DMS 273 treated with DMSO at 0.1 percent for 48 hours (cell line): Measurements from ENCODE around the gene CTNS.
"Not testable (repeated sequence)": the region's sequence is repeated elsewhere in the genome, so short reads cannot be mapped to it uniquely, and the experiment has no call there.

Experiments used
- DNase-seq: peaks from one replicate; lab custom pipeline; 2025; lab: John Stamatoyannopoulos, UW

The CTNS gene

DNA sequence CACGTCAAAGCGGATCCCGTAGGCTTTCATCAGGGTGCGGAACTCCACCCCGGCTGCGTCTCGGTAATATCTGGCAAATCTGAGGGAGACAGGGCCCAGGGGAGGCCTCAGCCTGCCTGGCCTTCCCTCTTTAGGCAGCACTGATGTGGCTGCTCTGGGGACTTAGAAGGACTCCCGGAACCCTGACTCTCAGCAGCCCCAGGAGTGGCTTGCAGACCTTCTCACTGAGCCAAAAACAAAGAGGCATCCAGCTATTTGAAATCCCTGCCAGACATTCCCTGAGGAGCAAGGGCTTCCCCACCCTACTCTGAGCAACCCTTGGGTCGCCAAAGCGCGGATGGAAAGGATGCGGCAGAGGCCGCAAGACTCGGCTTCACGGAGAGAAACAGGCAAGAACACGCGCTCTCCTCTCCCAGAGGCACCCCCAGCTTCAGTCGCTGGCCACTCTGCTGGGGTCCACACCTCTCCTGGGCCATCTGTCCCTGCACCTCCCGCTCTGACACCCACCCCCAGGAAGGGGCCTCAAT, 51.5 kb downstream of the CTNS start:
- no peak for DNase-seq

GRCh38 chr17:3688852-3689261, 52.3 kb downstream of the CTNS start:
- no peak for DNase-seq

GRCh38 chr17:3689262-3690093, 52.9 kb downstream of the CTNS start:
- no peak for DNase-seq

DNA sequence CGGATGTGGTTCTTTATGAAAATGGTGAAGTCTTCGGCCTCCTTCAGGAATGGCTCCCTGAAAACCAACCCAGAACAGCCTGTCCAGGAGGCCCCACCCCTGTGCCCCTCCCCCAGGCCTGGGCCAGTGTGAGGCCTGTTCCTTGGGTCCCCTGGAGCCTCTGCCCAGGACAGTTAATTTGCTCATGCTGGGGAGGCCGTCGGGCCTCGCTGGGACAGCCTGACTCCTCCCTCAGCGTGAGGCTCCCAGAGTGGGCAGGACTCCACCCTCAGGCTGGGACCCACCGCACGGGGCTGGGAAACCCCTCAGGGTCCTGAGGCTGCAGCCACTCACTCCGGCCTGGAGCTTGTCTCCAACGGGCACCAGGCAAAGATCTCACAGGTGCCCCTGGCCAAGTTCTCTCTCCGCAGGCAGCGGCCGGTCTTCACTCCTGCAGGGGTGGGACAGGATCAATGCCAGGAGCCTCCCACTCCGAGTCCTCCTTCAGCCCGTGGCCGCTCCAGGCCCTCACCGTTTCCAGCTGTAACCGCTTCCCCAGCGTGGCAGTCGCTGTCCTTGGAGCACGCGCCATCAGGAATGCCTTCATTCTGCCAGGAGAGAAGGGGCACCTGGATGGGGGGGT, 53.6 kb downstream of the CTNS start:
- no peak for DNase-seq

GRCh38 chr17:3691617-3692067, 55.1 kb downstream of the CTNS start:
- no peak for DNase-seq

- DNase-seq, result no peak
Observed at GRCh38 chr17:3692346-3692745, 55.8 kb downstream of the CTNS start.

- no peak for DNase-seq
Observed at GRCh38 chr17:3693141-3693540, 56.6 kb downstream of the CTNS start.

- DNase-seq, result no peak
Observed at GRCh38 chr17:3693829-3694231, 57.3 kb downstream of the CTNS start.

GRCh38 chr17:3695129-3695722, 58.7 kb downstream of the CTNS start:
- no peak for DNase-seq

- no peak for DNase-seq
Observed at GRCh38 chr17:3695723-3696411, 59.3 kb downstream of the CTNS start, which contains the start of gene P2RX5. TSS of gene P2RX5 (minus strand) at chr17:3696155. CDS start at chr17:3696005, 150 bp downstream.

DNA sequence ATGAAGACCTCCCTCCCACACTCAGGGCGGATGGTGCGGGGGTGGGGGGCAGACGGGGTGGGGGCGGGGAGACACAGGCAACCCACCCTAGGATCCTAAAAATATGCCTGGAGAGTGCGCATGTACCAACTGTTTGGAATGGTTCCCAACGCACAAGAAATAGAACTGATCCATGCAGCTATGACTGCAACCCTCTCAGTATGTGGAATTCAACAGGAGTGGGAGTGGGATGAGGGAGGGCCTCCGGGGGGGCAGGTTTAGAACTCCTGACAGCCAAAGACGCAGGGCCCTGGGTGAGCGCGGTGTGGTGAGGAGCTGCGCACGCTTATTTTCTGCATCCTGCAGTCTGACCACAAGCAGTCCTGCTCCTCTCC, 60.5 kb downstream of the CTNS start:
- DNase-seq, result no peak

GRCh38 chr17:3698139-3698538, 61.6 kb downstream of the CTNS start:
- no peak for DNase-seq

DNA sequence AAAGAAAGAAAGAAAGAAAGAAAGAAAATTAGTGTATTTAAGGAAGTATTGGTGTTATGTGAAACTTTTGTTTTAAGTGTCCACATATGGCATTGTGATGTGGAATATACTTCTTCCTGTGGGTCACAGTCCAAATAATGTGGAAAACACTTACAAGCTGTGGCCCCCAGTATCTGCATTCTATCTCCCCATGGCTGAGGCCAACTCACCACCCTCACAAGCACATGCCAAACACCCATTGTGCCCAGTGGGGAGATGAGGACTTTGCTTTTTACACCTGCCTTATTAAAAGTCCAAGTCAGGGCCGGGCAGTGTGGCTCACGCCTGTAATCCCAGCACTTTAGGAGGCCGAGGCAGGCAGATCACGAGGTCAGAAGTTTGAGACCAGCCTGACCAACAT, 63.4 kb downstream of the CTNS start:
- no peak for DNase-seq

DNA sequence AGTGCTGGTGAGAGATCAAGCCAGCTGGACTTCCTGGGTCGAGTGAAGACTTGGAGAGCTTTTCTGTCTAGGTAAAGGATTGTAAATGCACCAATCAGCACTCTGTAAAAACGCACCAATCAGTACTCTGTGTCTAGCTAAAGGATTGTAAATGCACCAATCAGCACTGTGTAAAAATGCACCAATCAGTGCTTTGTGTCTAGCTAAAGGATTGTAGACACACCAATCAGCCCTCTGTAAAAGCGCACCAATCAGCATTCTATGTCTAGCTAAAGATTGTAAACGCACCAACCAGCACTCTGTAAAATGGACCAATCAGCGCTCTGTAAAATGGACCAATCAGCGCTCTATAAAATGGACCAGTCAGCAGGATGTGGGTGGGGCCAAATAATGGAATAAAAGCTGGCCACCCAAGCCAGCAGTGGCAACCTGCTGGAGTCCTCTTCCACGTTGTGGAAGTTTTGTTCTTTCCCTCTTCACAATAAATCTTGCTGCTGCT, 65.5 kb downstream of the CTNS start:
- not testable (repeated sequence) for DNase-seq

DNA sequence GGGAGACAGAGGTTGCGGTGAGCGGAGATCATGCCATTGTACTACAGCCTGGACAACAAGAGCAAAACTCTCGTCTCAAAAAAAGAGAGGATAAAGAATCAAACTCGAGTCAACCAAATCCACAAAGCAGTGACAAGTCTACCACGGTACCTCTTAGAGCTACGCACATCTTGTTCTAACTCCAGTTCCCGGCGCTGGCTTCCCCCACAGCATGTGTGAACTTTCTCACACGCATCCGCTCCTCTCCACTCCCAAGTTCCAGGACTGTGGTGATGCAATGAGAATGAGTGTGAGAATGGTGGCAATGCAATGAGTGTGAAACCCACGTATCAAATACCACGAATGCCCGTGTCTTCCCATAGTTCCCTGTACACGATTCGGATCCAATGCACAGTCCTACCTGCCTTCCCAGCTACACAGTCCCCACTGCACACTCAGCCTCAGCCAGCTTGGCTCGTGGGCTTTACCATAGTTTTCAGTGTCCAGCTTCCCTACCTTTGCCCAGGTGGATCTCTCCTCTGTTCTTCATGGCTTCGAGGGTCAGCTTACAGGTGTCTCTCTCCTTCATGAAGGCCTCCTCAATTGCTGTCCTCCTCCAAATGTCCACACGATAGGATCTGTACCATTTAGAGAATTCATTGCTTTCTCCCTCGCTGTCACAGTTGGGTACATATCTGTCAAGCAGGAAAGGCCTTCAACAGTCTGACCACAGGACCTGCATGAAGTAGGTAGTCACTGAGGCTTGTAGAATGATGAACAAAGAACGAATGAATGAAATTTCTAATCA, 68.6 kb downstream of the CTNS start:
- no peak for DNase-seq

DNA sequence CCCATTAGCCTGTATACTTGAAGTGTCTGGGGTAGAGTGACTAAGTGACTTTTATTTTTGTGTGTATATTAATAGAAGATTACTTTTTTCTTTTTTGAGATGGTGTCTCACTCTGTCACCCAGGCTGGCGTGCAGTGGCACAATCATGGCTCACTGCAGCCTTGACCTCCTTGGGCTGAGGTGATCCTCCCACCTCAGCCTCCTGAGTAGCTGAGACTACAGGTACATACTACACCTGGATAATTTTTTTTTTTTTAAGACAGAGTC, 69.1 kb downstream of the CTNS start:
- not testable (repeated sequence) for DNase-seq

DNA sequence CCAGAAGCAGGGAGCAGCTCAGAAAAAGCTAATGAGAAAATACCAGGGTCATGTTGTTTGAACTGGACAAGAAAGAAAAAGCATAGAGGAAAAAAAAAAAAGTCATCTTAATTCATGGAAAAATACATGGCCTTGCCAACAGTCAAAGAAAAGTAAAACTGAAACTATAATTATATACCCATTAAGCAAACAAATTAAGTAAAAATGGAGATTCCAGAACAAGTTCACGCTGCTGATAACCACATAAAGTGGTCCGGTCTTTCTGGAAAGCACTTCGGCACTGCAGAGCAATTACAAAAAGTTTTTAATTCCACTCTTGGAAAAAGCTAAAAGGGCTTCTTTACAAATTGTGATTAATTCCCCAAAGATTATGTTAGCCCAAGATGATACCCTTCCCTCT, 71.8 kb downstream of the CTNS start:
- no peak for DNase-seq

DNA sequence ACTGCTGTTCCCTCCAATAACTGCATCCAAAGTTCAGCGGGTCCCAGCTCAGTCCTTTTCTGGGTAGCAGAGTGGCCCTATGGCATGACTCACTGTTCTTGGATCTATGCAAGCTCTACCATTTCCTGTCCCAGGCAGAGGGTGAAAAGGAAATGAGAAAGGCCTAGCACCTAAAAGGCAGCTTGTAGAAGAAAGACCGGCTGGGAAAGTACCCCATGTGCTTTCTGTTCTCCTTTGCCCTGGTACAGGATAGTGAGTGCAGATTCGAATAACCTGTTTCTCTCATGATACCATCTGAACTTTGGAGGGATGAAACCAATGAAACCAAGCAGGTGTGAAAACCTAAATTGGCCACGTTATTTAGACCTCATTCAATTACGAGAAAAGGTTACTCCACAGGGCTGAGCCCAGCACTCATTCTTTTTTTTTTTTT, 74.4 kb downstream of the CTNS start:
- no peak for DNase-seq
